IMR-90 (cell line): ENCODE measurements around the gene GFRA4. TPM values are rescaled to one million over a fixed set of nuclear protein-coding genes. Genes with fewer than 3 reads are reported as not detected.

Experiments used
- ATAC-seq: fragments of 200-7000 bp; cut with Tn5 transposase; 2 replicates; pipeline ENCODE4 v1.9.1; 2020; ENCODE audit warnings: low read depth, mild to moderate bottlenecking, moderate library complexity
- BruUV-seq: library from RNA; stranded (reverse); fragments of 400-500 nt; replicated peaks from 2 replicates; lab custom pipeline; 2021; lab: Mats Ljungman, UMichigan
- CTCF ChIA-PET: fragments of 300-600 bp; formaldehyde crosslinking; extraction: SDS; loops from one replicate; lab custom pipeline; 2021; ENCODE audit warnings: antibody characterized with exemption; lab: Yijun Ruan, JAX
- POLR2A ChIA-PET: fragments of 300-600 bp; sonication (Branson Sonifier 250); formaldehyde crosslinking; loops from one replicate; lab custom pipeline; 2022; ENCODE audit warnings: antibody characterized with exemption; ENCODE audit not compliant: unreplicated experiment; lab: Charles Lee
- DNase-seq: peaks from one replicate; pipeline ENCODE4 v3.0.0; 2013
- H2AFZ ChIP-seq: replicated peaks from 2 replicates; pipeline ENCODE3; 2013; ENCODE audit warnings: low read length, mild to moderate bottlenecking; ENCODE audit not compliant: poor library complexity
- H2AK5ac ChIP-seq: 2 replicates; pipeline ENCODE4 v1.6.1; 2013; ENCODE audit warnings: low read depth, low read length, inconsistent platforms
- H2AK9ac ChIP-seq: replicated peaks from 2 replicates; pipeline ENCODE3; 2013; ENCODE audit warnings: mild to moderate bottlenecking, low read depth, low read length, moderate library complexity; ENCODE audit not compliant: poor library complexity
- H2BK120ac ChIP-seq: 2 replicates; pipeline ENCODE4 v1.6.1; 2013; ENCODE audit warnings: low read depth, low read length, inconsistent platforms
- H2BK15ac ChIP-seq: 3 replicates; pipeline ENCODE4 v1.6.1; 2013; ENCODE audit warnings: low read depth, low read length, inconsistent platforms
- H2BK20ac ChIP-seq: 2 replicates; pipeline ENCODE4 v1.6.1; 2013; ENCODE audit warnings: low read depth, mild to moderate bottlenecking, inconsistent platforms, low read length, moderate library complexity
- H2BK5ac ChIP-seq: 2 replicates; pipeline ENCODE4 v1.6.1; 2013; ENCODE audit warnings: mild to moderate bottlenecking, low read depth, low read length, inconsistent platforms; ENCODE audit not compliant: poor library complexity, severe bottlenecking
- H3K14ac ChIP-seq: replicated peaks from 2 replicates; pipeline ENCODE4 v1.6.1; 2013; ENCODE audit warnings: low read depth, low read length, inconsistent platforms
- H3K18ac ChIP-seq: 2 replicates; pipeline ENCODE4 v1.6.1; 2013; ENCODE audit warnings: low read depth, low read length, control low read depth
- H3K23ac ChIP-seq: 2 replicates; pipeline ENCODE4 v1.6.1; 2013; ENCODE audit warnings: low read depth, low read length, inconsistent platforms
- H3K27ac ChIP-seq: 2 replicates; pipeline ENCODE4 v1.5.1; 2013; ENCODE audit warnings: mild to moderate bottlenecking, control low read depth, low read length; ENCODE audit not compliant: insufficient read depth
- H3K27me3 ChIP-seq: 2 replicates; pipeline ENCODE4 v1.6.1; 2013; ENCODE audit warnings: low read length; ENCODE audit not compliant: control insufficient read depth, insufficient read depth
- H3K36me3 ChIP-seq: 2 replicates; pipeline ENCODE4 v1.6.1; 2013; ENCODE audit warnings: low read length, mixed read lengths; ENCODE audit not compliant: control insufficient read depth, insufficient read depth
- H3K4ac ChIP-seq: 2 replicates; pipeline ENCODE4 v1.6.1; 2013; ENCODE audit warnings: low read depth, low read length, inconsistent platforms
- H3K4me1 ChIP-seq: 2 replicates; pipeline ENCODE4 v1.6.1; 2013; ENCODE audit warnings: low read length, mixed read lengths; ENCODE audit not compliant: control insufficient read depth, insufficient read depth
- H3K4me2 ChIP-seq: 2 replicates; pipeline ENCODE4 v1.6.1; 2013; ENCODE audit warnings: low read depth, mild to moderate bottlenecking, control low read depth, low read length, moderate library complexity
- H3K4me3 ChIP-seq: 2 replicates; pipeline ENCODE4 v1.5.1; 2013; ENCODE audit warnings: low read depth, mild to moderate bottlenecking, control low read depth, low read length, moderate library complexity; ENCODE audit not compliant: insufficient read depth
- H3K56ac ChIP-seq: 2 replicates; pipeline ENCODE4 v1.6.1; 2013; ENCODE audit warnings: low read length, inconsistent platforms; ENCODE audit not compliant: insufficient read depth; ENCODE audit errors: extremely low read depth
- H3K79me1 ChIP-seq, 2 experiments: 2 replicates each; pipeline ENCODE4 v1.6.1; 2013; ENCODE audit warnings: low read length in 2 of 2, inconsistent platforms in 1 of 2, low read depth in 1 of 2
- H3K9ac ChIP-seq: 2 replicates; pipeline ENCODE4 v1.6.1; 2013; ENCODE audit warnings: low read depth, low read length, control low read depth
- H3K9me1 ChIP-seq: 2 replicates; pipeline ENCODE4 v1.6.1; 2013; ENCODE audit warnings: low read length, inconsistent platforms; ENCODE audit not compliant: insufficient read depth
- H3K9me3 ChIP-seq: 2 replicates; pipeline ENCODE4 v1.6.1; 2013; ENCODE audit warnings: low read length; ENCODE audit not compliant: control insufficient read depth, insufficient read depth
- H4K20me1 ChIP-seq: 2 replicates; pipeline ENCODE4 v1.6.1; 2013; ENCODE audit warnings: low read length, inconsistent platforms; ENCODE audit not compliant: insufficient read depth
- H4K5ac ChIP-seq: 2 replicates; pipeline ENCODE4 v1.6.1; 2013; ENCODE audit warnings: mild to moderate bottlenecking, low read depth, low read length, control low read depth
- H4K8ac ChIP-seq, 2 experiments: 2 replicates each; pipeline ENCODE4 v1.6.1; 2013; ENCODE audit warnings: low read depth in 2 of 2, low read length in 2 of 2, control low read depth in 1 of 2, inconsistent platforms in 1 of 2
- H4K91ac ChIP-seq: 2 replicates; pipeline ENCODE4 v1.6.1; 2013; ENCODE audit warnings: low read depth, low read length, inconsistent platforms; ENCODE audit not compliant: insufficient read depth
- CEBPB ChIP-seq: IDR thresholded peaks from 2 replicates; pipeline ENCODE4 v1.6.1; 2012; ENCODE audit warnings: low read depth, low read length, improper control_type of control experiment
- CHD1 ChIP-seq: IDR thresholded peaks from 2 replicates; pipeline ENCODE4 v1.6.1; 2012; ENCODE audit warnings: low read depth, low read length, improper control_type of control experiment
- CTCF ChIP-seq: conservative IDR thresholded peaks from 2 replicates; pipeline ENCODE4 v1.5.1; 2012; ENCODE audit warnings: mild to moderate bottlenecking, low read depth, low read length, improper control_type of control experiment
- FOS ChIP-seq: fragments of 150-350 bp; IDR thresholded peaks from 2 replicates; pipeline ENCODE4 v1.6.1; 2016; ENCODE audit warnings: low read depth, low read length
- MAZ ChIP-seq: IDR thresholded peaks from 2 replicates; pipeline ENCODE4 v1.6.1; 2012; ENCODE audit warnings: low read depth, mild to moderate bottlenecking, low read length, improper control_type of control experiment, moderate library complexity, borderline replicate concordance
- NFE2L2 ChIP-seq: fragments of 150-350 bp; IDR thresholded peaks from 2 replicates; pipeline ENCODE4 v1.6.1; 2016; ENCODE audit warnings: low read depth, mild to moderate bottlenecking, low read length
- POLR2A ChIP-seq: IDR thresholded peaks from 2 replicates; pipeline ENCODE4 v1.6.1; 2012; ENCODE audit warnings: mild to moderate bottlenecking, low read depth, low read length
- RAD21 ChIP-seq: IDR thresholded peaks from 2 replicates; pipeline ENCODE4 v1.6.1; 2012; ENCODE audit warnings: low read length, improper control_type of control experiment
- RCOR1 ChIP-seq: IDR thresholded peaks from 2 replicates; pipeline ENCODE4 v1.6.1; 2012; ENCODE audit warnings: mild to moderate bottlenecking, low read length, improper control_type of control experiment; ENCODE audit not compliant: insufficient replicate concordance
- RFX5 ChIP-seq: IDR thresholded peaks from 2 replicates; pipeline ENCODE4 v1.8.0; 2012; ENCODE audit warnings: low read depth, mild to moderate bottlenecking, low read length, moderate library complexity
- SMC3 ChIP-seq: fragments of 150-350 bp; IDR thresholded peaks from 2 replicates; pipeline ENCODE4 v1.6.1; 2016; ENCODE audit warnings: low read depth, mild to moderate bottlenecking, antibody characterized with exemption, low read length, moderate library complexity
- USF2 ChIP-seq: fragments of 150-350 bp; IDR thresholded peaks from 2 replicates; pipeline ENCODE4 v1.6.1; 2017; ENCODE audit warnings: mild to moderate bottlenecking, antibody characterized with exemption, low read length, low read depth
- WGBS, 2 experiments: methylation state at CpG; one replicate each; pipeline versions ENCODE4 v1.1.5 to v1.1.7; 2013; ENCODE audit warnings: missing lambda C conversion rate in 2 of 2; ENCODE audit not compliant: insufficient read length in 1 of 2; ENCODE audit errors: extremely low coverage in 2 of 2; 5-methylcytosine and 5-hydroxymethylcytosine counted together
- dilution Hi-C: fragments of 300-500 bp; cut with HindIII; formaldehyde crosslinking; loops from one replicate; pipeline ENCODE4 v1.14.3; 2018; ENCODE audit warnings: low sequenced_read_pairs; ENCODE audit not compliant: unreplicated experiment
- in situ Hi-C: fragments of 300-500 bp; cut with MboI; formaldehyde crosslinking; loops from 3 replicates; pipeline ENCODE4 v1.14.3; 2019; ENCODE audit warnings: low sequenced_read_pairs, inconsistent platforms, mixed read lengths
- intact Hi-C: fragments of 100-400 bp; cut with micrococcal nuclease; formaldehyde crosslinking; loops from 2 replicates; pipeline ENCODE4 v1.10.0; 2022
- polyA plus RNA-seq, 3 experiments: library from polyadenylated mRNA; depleted of rRNA; stranded (reverse); fragments of >200 nt; gene quantifications; 2 replicates each; pipeline ENCODE4 v1.2.3, GENCODE V29; 2012; ENCODE audit warnings: low replicate concordance in 1 of 3
- total RNA-seq: library from RNA; depleted of rRNA; stranded (reverse); fragments of >200 nt; gene quantifications from 2 replicates; pipeline ENCODE4 v1.2.3, GENCODE V29; 2012

The GFRA4 gene
- total and polyA plus RNA-seq, 2 of the 4 experiments (the other 2 are of a cell fraction): not detected

- no peak for DNase-seq
- H3K18ac ChIP-seq: no peak overlapping the region
- ChIA-PET POLR2A (no interaction called here), CTCF (interaction anchor here (0.6 to 2.4 kb wide), 8 partner anchors 11 to 376 kb away, joined by 3 to 19 read pairs (median 4); no protein-coding TSS in a partner anchor)
- H2BK15ac ChIP-seq: no peak overlapping the region
- no peaks in the 10 kb centered on the region for H3K9me1 ChIP-seq
- no peak overlapping the region for H4K5ac ChIP-seq
- no peak overlapping the region for H3K27ac ChIP-seq
- no peak overlapping the region for H2AFZ ChIP-seq
- BruUV-seq: no TSS peak
- H3K4me3 ChIP-seq: no peak overlapping the region
- no peak overlapping the region for H2AK9ac ChIP-seq
- 0% methylated on average over 1 of the region's 4 CpGs; no CpG with 5 or more reads in 1 of the 2 experiments for WGBS, 2 experiments
- no peak overlapping the region for H4K8ac ChIP-seq
- TF ChIP-seq CHD1 (no peak), RCOR1 (no peak), USF2 (no peak), FOS (no peak), RFX5 (no peak), MAZ (no peak), NFE2L2 (no peak), SMC3 (no peak), CTCF (no peak), CEBPB (no peak), POLR2A (no peak), RAD21 (no peak)
- no peak overlapping the region for H3K9ac ChIP-seq
- H3K36me3 ChIP-seq: no peaks in the 10 kb centered on the region
- intact Hi-C loops: loop anchor here (1.0 kb wide), 2 partner anchors 35 to 148 kb away; no protein-coding TSS in a partner anchor
- ATAC-seq: no peak
- H2BK5ac ChIP-seq: no peak overlapping the region
- H3K9me3 ChIP-seq: no peaks in the 10 kb centered on the region
- no peak overlapping the region for H3K4me2 ChIP-seq
- H3K14ac ChIP-seq: no peak overlapping the region
- no peak overlapping the region for H2BK20ac ChIP-seq
- dilution Hi-C loops: no loop called here
- no peak overlapping the region for H3K56ac ChIP-seq
- peaks cover 19% of the 10 kb centered on the region for H3K27me3 ChIP-seq
- no peak overlapping the region for H2AK5ac ChIP-seq
- in situ Hi-C loops: no loop called here
- H2BK120ac ChIP-seq: no peak overlapping the region
- no peak overlapping the region for H3K4ac ChIP-seq
- H3K4me1 ChIP-seq: no peaks in the 10 kb centered on the region
- no peaks in the 10 kb centered on the region for H4K20me1 ChIP-seq
- H3K79me1 ChIP-seq: no peaks in the 10 kb centered on the region
- H3K23ac ChIP-seq: no peak overlapping the region
- H4K91ac ChIP-seq: no peak overlapping the region
Measured at GRCh38 chr20:3711484-3711941, 48.3 kb upstream of the GFRA4 start.
